ENCODE data around the gene PARVA. TPM values are rescaled to one million over a fixed set of nuclear protein-coding genes. Genes with fewer than 3 reads are reported as not detected.

The PARVA gene
- total and polyA plus RNA-seq, 2 of the 4 experiments (the other 2 are of a cell fraction): 65.2 to 80.2 TPM

GRCh38 chr11:12544986-12545775 lies 167.8 kb downstream of the PARVA start:
- H2BK5ac ChIP-seq (ENCODE audit: low read depth, low read length, poor library complexity, severe bottlenecking): no peak overlapping the region
- no peak overlapping the region for H3K4me3 ChIP-seq (ENCODE audit: insufficient read depth, low read depth, low read length)
- H3K9ac ChIP-seq (ENCODE audit: low read depth, low read length): no peak overlapping the region
- dilution Hi-C loops (cut with HindIII; ENCODE audit: low sequenced_read_pairs, unreplicated experiment) (no loop called here), in situ Hi-C loops (cut with MboI; ENCODE audit: low sequenced_read_pairs) (no loop called here), intact Hi-C loops (cut with micrococcal nuclease) (loop anchor here (5.0 kb wide), 1 partner anchor 213 kb away; no protein-coding TSS in a partner anchor)
- peak overlapping the region; percentile 59 for H2BK15ac ChIP-seq (ENCODE audit: low read depth, low read length)
- peak overlapping the region; percentile 14 for H2BK20ac ChIP-seq (ENCODE audit: low read depth, low read length)
- H4K8ac ChIP-seq (ENCODE audit: low read depth in 2 of 2, low read length in 2 of 2): 0 out of 4 replicates have a peak overlapping the region, but pooled peaks of 1 of the 2 experiments have one; percentile 8
- no peak overlapping the region for H3K56ac ChIP-seq (ENCODE audit: extremely low read depth, insufficient read depth, low read length)
- H3K9me1 ChIP-seq (ENCODE audit: insufficient read depth, low read length): peaks cover 32% of the 10 kb centered on the region
- peaks cover 0 to 11% of the 10 kb centered on the region in 2 experiments; a peak in 2 of 4 replicates for H3K79me1 ChIP-seq (ENCODE audit: low read depth in 1 of 2, low read length in 2 of 2)
- H2AK9ac ChIP-seq (replicated peaks; ENCODE audit: low read depth, low read length, poor library complexity): no peak overlapping the region
- peak overlapping the region; percentile 31 for H4K91ac ChIP-seq (ENCODE audit: insufficient read depth, low read depth, low read length)
- peak overlapping the region; percentile 26; the same call in 1 of the 2 replicates for H3K14ac ChIP-seq (replicated peaks; ENCODE audit: low read depth, low read length)
- H3K23ac ChIP-seq (ENCODE audit: low read depth, low read length): no peak overlapping the region
- peak overlapping the region; percentile 27; the same call in 1 of the 2 replicates for H3K18ac ChIP-seq (ENCODE audit: low read depth, low read length)
- H2AK5ac ChIP-seq (ENCODE audit: low read depth, low read length): peak overlapping the region; percentile 74
- peaks cover 3% of the 10 kb centered on the region; the same call in 1 of the 2 replicates for H3K9me3 ChIP-seq (ENCODE audit: control insufficient read depth, insufficient read depth, low read length)
- no peak overlapping the region for H3K4me2 ChIP-seq (ENCODE audit: low read depth, low read length)
- ChIA-PET CTCF (no interaction called here), POLR2A (ENCODE audit: unreplicated experiment) (no interaction called here)
- peak; percentile 59 for DNase-seq
- H4K20me1 ChIP-seq (ENCODE audit: insufficient read depth, low read length): no peaks in the 10 kb centered on the region
- H3K36me3 ChIP-seq (ENCODE audit: control insufficient read depth, insufficient read depth, low read length): no peaks in the 10 kb centered on the region
- no peak for ATAC-seq (ENCODE audit: low read depth)
- peak overlapping the region; percentile 2; the same call in 1 of the 2 replicates for H2BK120ac ChIP-seq (ENCODE audit: low read depth, low read length)
- 97% methylated on average over 7 of the region's 13 CpGs; no CpG with 5 or more reads in 1 of the 2 experiments for WGBS, 2 experiments (ENCODE audit: extremely low coverage in 2 of 2, insufficient read length in 1 of 2)
- no TSS peak for BruUV-seq (replicated peaks)
- H3K27me3 ChIP-seq (ENCODE audit: control insufficient read depth, insufficient read depth, low read length): no peaks in the 10 kb centered on the region
- H2AFZ ChIP-seq (replicated peaks; ENCODE audit: low read length, poor library complexity): peak overlapping the region; percentile 64
- H3K4me1 ChIP-seq (ENCODE audit: control insufficient read depth, insufficient read depth, low read length): peaks cover 27% of the 10 kb centered on the region
- H3K4ac ChIP-seq (ENCODE audit: low read depth, low read length): peak overlapping the region; percentile 62
- H3K27ac ChIP-seq (ENCODE audit: insufficient read depth, low read length): no peak overlapping the region
- H4K5ac ChIP-seq (ENCODE audit: low read depth, low read length): no peak overlapping the region
- TF ChIP-seq CTCF (conservative IDR thresholded peaks at IDR 0.05; ENCODE audit: low read depth, low read length) (no peak), ELK1 (IDR thresholded peaks at IDR 0.05; ENCODE audit: borderline replicate concordance, low read depth, low read length) (no peak), RFX5 (IDR thresholded peaks at IDR 0.05; ENCODE audit: low read depth, low read length) (no peak), CHD1 (IDR thresholded peaks at IDR 0.05; ENCODE audit: low read depth, low read length) (no peak), USF2 (IDR thresholded peaks at IDR 0.05; ENCODE audit: low read depth, low read length) (no peak), NFE2L2 (IDR thresholded peaks at IDR 0.05; ENCODE audit: low read depth, low read length) (no peak), RAD21 (IDR thresholded peaks at IDR 0.05; ENCODE audit: low read length) (no peak), RCOR1 (IDR thresholded peaks at IDR 0.05; ENCODE audit: insufficient replicate concordance, low read length) (no peak), BHLHE40 (IDR thresholded peaks at IDR 0.05; ENCODE audit: low read depth, low read length) (no peak), SMC3 (IDR thresholded peaks at IDR 0.05; ENCODE audit: low read depth, low read length) (no peak), CEBPB (IDR thresholded peaks at IDR 0.05; ENCODE audit: low read depth, low read length) (no peak), FOS (IDR thresholded peaks at IDR 0.05; ENCODE audit: low read depth, low read length) (no peak), POLR2A (IDR thresholded peaks at IDR 0.05; ENCODE audit: low read depth, low read length) (no peak), MXI1 (IDR thresholded peaks at IDR 0.05; ENCODE audit: borderline replicate concordance, low read depth, low read length) (no peak)
